OCI-LY3 (cell line): ENCODE measurements around the gene TK2.

ENCODE experiments used
- EZH2phosphoT487 ChIP-seq: fragments of 200-600 bp; shearing (Covaris generic); IDR thresholded peaks from 2 replicates; pipeline ENCODE4 v1.6.1; 2018; ENCODE audit warnings: antibody characterized with exemption, mixed run types, low read depth
- TF ChIP-seq, protein P1 (sequence below): fragments of 200-600, 300-600 bp; sonication (generic); IDR thresholded peaks from 2 replicates; pipeline ENCODE4 v1.5.1; 2014; ENCODE audit warnings: antibody characterized with exemption, low read length, low read depth

DNA sequence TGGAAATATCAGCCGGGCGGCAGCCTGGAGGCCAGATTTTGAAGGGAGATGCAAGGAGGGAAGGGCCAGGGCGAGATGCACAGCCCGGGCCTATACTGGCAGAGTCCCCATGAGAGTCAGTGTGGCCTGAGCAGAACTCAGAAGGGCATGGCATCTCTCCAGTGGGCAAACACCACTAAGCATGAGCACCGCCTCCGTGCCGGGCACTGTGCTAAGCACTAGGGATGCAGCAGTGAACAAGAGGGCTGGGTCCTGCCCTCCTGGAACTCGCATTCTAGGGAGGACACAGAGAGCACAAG lies 33.5 kb downstream of the TK2 start:
- no peak for TF ChIP-seq EZH2phosphoT487
- TF ChIP-seq, protein P1, sequence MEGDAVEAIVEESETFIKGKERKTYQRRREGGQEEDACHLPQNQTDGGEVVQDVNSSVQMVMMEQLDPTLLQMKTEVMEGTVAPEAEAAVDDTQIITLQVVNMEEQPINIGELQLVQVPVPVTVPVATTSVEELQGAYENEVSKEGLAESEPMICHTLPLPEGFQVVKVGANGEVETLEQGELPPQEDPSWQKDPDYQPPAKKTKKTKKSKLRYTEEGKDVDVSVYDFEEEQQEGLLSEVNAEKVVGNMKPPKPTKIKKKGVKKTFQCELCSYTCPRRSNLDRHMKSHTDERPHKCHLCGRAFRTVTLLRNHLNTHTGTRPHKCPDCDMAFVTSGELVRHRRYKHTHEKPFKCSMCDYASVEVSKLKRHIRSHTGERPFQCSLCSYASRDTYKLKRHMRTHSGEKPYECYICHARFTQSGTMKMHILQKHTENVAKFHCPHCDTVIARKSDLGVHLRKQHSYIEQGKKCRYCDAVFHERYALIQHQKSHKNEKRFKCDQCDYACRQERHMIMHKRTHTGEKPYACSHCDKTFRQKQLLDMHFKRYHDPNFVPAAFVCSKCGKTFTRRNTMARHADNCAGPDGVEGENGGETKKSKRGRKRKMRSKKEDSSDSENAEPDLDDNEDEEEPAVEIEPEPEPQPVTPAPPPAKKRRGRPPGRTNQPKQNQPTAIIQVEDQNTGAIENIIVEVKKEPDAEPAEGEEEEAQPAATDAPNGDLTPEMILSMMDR = no peak
